ENCODE measurements around the gene ZCWPW2. TPM values are rescaled to one million over a fixed set of nuclear protein-coding genes. Genes with fewer than 3 reads are reported as not detected.

ZCWPW2 gene
- total and polyA plus RNA-seq, 12 donors, result 0.71 to 4.0 (median 2.4) TPM

DNA sequence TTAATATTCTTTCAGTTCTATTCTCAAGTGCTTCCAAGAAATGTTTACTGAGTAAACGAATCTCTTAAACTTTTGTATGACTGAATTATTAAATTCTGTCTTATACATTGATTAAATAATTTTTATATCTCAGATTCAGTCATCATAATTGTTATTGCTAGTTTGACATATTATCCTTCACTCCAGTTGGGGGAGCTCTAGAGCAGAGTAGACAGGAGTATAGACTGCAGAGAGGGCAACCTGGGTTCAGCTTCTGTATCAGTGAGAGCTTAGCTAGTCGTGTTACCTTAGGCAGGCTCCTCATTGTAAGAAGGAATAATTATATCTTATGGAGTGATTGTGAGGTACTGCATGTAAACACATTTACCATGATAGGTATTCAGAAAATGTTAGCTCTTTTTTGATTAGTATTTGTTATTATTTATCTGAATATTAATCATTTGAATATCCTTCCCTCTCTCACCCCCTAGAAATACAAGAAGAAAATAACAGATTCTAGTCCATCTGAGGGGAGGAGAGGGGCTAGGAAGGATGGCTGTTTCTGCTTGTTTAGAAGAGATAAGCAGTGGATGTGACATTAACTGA is 31.0 kb upstream of the ZCWPW2 start:
- Histone ChIP-seq H3K9me3 (no peaks in the 10 kb centered on the region), H3K4me3 (no peak overlapping the region), H3K36me3 (peaks cover 0 to 49% (median 9%) of the 10 kb centered on the region in 9 donors), H3K27ac (no peak overlapping the region), H3K4me1 (no peaks in the 10 kb centered on the region), H3K27me3 (no peaks in the 10 kb centered on the region)
- DNase-seq (no peak), ATAC-seq (peak in 3 of 8 donors; percentile 26 to 60 (median 47))
- intact Hi-C loops (cut with DNase I), result no loop called here
- 41 to 51% methylated on average over 2 of the region's 2 CpGs for WGBS, 2 donors
- TF ChIP-seq, protein P1, sequence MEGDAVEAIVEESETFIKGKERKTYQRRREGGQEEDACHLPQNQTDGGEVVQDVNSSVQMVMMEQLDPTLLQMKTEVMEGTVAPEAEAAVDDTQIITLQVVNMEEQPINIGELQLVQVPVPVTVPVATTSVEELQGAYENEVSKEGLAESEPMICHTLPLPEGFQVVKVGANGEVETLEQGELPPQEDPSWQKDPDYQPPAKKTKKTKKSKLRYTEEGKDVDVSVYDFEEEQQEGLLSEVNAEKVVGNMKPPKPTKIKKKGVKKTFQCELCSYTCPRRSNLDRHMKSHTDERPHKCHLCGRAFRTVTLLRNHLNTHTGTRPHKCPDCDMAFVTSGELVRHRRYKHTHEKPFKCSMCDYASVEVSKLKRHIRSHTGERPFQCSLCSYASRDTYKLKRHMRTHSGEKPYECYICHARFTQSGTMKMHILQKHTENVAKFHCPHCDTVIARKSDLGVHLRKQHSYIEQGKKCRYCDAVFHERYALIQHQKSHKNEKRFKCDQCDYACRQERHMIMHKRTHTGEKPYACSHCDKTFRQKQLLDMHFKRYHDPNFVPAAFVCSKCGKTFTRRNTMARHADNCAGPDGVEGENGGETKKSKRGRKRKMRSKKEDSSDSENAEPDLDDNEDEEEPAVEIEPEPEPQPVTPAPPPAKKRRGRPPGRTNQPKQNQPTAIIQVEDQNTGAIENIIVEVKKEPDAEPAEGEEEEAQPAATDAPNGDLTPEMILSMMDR (IDR thresholded peaks at IDR 0.05), result peak; percentile 22 to 71 (median 55)

DNA sequence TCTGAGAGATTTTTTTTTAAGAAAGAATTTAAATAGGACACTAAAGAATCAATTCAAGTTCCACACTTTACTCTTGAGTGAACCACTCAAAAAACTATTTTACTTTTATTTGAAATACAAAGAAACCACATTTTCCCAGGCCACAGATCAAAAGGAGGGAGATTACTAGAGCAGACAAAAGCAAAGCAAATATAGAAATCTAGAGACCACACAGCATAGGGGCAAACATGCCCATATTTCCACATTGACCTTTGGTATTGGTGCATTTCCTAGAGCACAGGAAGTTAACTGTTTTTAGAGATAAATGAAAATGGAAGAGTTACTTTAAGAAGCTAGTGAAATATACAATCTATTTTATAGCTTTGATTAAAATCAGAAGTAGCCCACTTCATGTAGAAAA is 27.5 kb upstream of the ZCWPW2 start:
- intact Hi-C loops (cut with DNase I), result loop anchor here in 3 of 10 donors (10.0 kb wide), 3 partner anchors 376 to 1006 kb away; no protein-coding TSS in a partner anchor
- no peak for ATAC-seq
- Histone ChIP-seq H3K9me3 (no peaks in the 10 kb centered on the region), H3K27me3 (no peaks in the 10 kb centered on the region), H3K4me3 (no peak overlapping the region), H3K27ac (no peak overlapping the region), H3K4me1 (no peaks in the 10 kb centered on the region), H3K36me3 (peaks cover 0 to 83% (median 22%) of the 10 kb centered on the region in 9 donors)
- TF ChIP-seq, protein P1 (IDR thresholded peaks at IDR 0.05), result no peak
- no peak for DNase-seq

- TF ChIP-seq, protein P1 (IDR thresholded peaks at IDR 0.05), result no peak
Observed at GRCh38 chr3:28322464-28322863, 26.1 kb upstream of the ZCWPW2 start.

GRCh38 chr3:28326458-28326926 is 22.0 kb upstream of the ZCWPW2 start:
- no peak overlapping the region for H3K4me3 ChIP-seq
- ATAC-seq (peak in 2 of 8 donors; percentile 29 to 44), DNase-seq (no peak)
- WGBS, 2 donors, result 73 to 74% methylated on average over 2 of the region's 2 CpGs
- peaks cover 0 to 80% (median 19%) of the 10 kb centered on the region in 9 donors for H3K36me3 ChIP-seq
- H3K27me3 ChIP-seq, result no peaks in the 10 kb centered on the region
- peaks cover 0 to 9% (median 0%) of the 10 kb centered on the region in 9 donors for H3K4me1 ChIP-seq
- H3K27ac ChIP-seq, result no peak overlapping the region
- intact Hi-C loops (cut with DNase I), result loop anchor here in 5 of 10 donors (2.0 to 10.0 kb wide), 5 partner anchors 382 to 1012 kb away; no protein-coding TSS in a partner anchor
- TF ChIP-seq, protein P1 (IDR thresholded peaks at IDR 0.05), result no peak
- H3K9me3 ChIP-seq, result no peaks in the 10 kb centered on the region

More at GRCh38 chr3:28322464-28322863, 26.1 kb upstream of the ZCWPW2 start:
- DNase-seq, result no peak
- Histone ChIP-seq H3K27me3 (no peaks in the 10 kb centered on the region), H3K27ac (no peak overlapping the region), H3K36me3 (peaks cover 0 to 93% (median 22%) of the 10 kb centered on the region in 9 donors), H3K4me1 (peaks cover 0 to 9% (median 0%) of the 10 kb centered on the region in 9 donors), H3K4me3 (no peak overlapping the region), H3K9me3 (no peaks in the 10 kb centered on the region)
- ATAC-seq, result no peak
- intact Hi-C loops (cut with DNase I), result loop anchor here in 3 of 10 donors (10.0 kb wide), 3 partner anchors 378 to 1008 kb away; no protein-coding TSS in a partner anchor
- WGBS, 2 donors, result 92 to 95% methylated on average over 1 of the region's 1 CpG
